AML-193 (cell line): ENCODE data around the gene NPIPA8.
"Not testable (repeated sequence)": the region's sequence is repeated elsewhere in the genome, so short reads cannot be mapped to it uniquely, and the experiment has no call there.

Experiments
- DNase-seq, 2 experiments: peaks; one replicate each; lab custom pipeline; 2025; lab: John Stamatoyannopoulos, UW

Gene NPIPA8

GRCh38 chr16:18336636-18337035, at the start of gene NPIPA8:
TSS of gene NPIPA8 (minus strand) at chr16:18336736. CDS start at chr16:18332662, 4,074 bp downstream.
- not testable (repeated sequence) for DNase-seq

DNA sequence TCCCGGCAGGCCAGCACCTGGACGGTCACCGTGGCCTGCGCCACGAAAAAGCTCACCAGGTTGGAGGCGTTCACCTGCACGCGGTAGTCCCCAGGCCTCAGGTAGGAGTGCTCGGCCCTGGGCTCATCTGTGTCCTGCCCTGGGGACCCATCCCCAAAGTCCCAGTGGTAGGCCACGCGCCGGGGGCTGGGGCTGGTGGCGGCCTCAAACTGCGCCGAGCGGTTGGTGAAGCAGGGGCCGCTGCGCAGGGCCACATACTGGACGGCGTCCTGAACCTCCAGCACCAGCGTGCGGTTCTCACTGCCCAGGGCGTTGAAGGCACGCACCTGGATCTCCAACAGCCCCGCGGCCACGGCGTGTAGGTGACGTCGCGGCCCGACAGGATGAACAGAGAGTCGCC, 48.7 kb upstream of the NPIPA8 start:
- not testable (repeated sequence) for DNase-seq

- not testable (repeated sequence) for DNase-seq
Measured at GRCh38 chr16:18384869-18385268, 48.3 kb upstream of the NPIPA8 start.

GRCh38 chr16:18384098-18384636, 47.6 kb upstream of the NPIPA8 start:
- not testable (repeated sequence) for DNase-seq

GRCh38 chr16:18382696-18383095, 46.2 kb upstream of the NPIPA8 start:
- not testable (repeated sequence) for DNase-seq

- not testable (repeated sequence) for DNase-seq
Measured at GRCh38 chr16:18347742-18348141, 11.2 kb upstream of the NPIPA8 start.

GRCh38 chr16:18346993-18347392, 10.5 kb upstream of the NPIPA8 start:
- not testable (repeated sequence) for DNase-seq

- DNase-seq, result not testable (repeated sequence)
Measured at GRCh38 chr16:18344634-18345033, 8.1 kb upstream of the NPIPA8 start.

GRCh38 chr16:18341986-18342385, 5.5 kb upstream of the NPIPA8 start:
- not testable (repeated sequence) for DNase-seq

DNA sequence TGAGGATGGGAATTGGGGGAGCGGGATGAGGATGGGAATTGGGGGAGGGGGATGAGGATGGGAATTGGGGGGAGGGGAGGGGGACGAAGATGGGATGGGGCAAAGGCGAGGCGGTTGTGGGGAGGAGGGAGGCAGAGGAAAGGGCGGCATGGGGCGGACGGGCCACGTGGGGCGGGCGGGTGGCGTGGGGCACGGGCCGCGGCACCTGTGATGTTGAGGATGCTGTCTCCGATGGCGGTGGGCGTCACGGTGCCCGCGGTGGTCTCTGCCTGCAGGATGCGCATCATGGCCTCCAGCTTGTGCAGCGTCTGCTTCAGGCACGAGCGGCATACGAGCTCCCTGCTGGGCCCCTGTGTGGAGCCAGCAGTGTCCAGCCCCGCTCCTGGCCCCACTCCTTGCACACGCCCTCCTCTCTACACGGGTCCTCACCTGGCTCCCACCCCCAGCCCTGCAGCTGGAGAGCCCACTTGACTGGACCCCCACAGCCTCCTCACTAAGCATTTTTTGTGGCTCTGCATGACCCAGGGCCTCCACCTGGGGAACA, 5.0 kb upstream of the NPIPA8 start:
- DNase-seq, result not testable (repeated sequence)

- DNase-seq, result not testable (repeated sequence)
Measured at GRCh38 chr16:18339210-18339609, 2.7 kb upstream of the NPIPA8 start.

DNA sequence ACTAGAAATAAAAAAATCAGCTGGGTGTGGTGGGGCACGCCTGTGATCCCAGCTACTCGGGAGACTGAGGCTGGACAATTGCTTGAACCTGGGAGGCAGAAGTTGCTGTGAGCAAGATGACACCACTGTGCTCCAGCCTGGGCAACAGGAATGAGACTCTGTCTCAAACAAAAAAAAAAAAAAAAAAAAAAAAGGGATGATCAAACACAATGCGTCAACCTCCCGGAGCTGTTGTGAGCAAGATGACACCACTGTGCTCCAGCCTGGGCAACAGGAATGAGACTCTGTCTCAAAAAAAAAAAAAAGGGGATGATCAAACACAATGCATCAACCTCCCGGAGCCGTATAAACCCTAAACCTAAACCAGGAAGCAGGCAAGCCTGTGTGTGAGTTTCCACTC, 24.7 kb downstream of the NPIPA8 start:
- DNase-seq, result not testable (repeated sequence)

DNA sequence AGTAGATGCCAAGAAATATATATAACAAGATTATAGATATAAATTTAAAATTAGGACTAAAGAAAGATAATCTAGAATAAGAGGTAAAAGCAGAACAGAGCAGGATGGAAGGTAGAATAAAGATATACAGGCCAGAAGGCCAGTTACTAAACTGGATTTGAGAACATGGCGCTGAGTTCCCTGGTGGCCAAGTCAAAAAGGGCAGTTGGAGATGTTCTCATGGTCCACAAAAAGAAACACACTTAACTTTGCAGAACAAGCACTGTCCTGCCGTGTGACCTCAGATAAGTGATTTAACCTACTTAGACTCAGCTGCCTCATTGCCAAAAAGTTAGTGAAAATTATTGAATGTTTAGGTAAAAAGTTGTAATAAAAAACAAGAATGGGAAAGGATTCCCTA, 27.4 kb downstream of the NPIPA8 start:
- not testable (repeated sequence) for DNase-seq

DNA sequence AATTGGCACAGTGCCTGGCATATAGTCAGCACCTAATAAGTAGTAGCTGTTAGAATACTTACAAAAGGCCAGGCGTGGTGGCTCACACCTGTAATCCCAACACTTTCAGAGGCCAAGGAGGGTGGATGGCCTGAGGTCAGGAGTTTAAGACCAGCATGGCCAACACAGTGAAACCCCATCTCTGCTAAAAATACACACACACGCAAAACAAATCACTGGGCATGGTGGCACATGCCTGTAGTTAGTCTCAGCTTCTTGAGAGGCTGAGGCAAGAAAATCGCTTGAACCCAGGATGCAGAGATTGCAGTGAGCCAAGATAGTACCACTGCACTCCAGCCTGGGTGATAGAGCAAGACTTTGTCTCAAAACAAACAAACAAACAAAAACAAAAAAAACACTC, 29.3 kb downstream of the NPIPA8 start:
- not testable (repeated sequence) for DNase-seq

DNA sequence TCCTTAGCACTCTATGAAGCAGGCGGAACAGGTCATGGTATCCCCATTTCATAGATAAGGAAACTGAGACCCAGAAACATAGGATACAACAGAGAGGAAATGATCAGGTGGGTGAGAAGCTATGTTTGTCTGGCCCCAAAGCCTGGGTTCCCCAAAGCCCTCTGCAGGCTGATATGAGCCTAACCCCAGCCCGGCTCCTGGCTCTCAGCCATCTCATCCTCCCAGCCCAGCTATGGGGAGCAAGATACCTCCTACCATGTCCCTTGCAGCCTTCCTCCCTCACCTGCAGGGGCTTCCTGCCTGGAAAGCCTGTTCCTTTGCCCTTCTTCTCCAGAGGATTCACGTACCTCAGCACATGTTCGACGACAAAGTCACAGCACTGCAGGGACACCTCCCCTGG, 30.5 kb downstream of the NPIPA8 start:
- not testable (repeated sequence) for DNase-seq

- DNase-seq, result not testable (repeated sequence)
Measured at GRCh38 chr16:18303059-18303706, 33.4 kb downstream of the NPIPA8 start.

DNA sequence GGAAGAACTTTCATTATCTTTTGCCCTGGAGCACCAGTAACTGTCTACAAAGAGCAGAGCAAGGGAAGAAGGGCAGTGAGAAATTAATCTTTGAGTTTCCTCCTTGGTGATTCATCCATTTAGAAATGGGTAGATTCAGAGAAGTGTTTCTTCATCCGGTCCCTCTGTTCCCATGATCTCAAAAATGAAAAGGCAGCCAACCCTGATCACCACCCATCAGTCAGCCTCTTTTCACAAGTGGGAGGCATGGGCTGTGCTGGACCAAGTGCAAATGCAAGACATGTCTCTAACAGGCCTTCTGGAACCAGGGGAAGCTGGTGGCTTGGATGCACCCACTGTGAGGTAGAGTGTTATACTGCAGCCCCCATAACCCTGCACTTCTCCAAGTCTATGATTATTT, 38.8 kb downstream of the NPIPA8 start:
- DNase-seq, result not testable (repeated sequence)

DNA sequence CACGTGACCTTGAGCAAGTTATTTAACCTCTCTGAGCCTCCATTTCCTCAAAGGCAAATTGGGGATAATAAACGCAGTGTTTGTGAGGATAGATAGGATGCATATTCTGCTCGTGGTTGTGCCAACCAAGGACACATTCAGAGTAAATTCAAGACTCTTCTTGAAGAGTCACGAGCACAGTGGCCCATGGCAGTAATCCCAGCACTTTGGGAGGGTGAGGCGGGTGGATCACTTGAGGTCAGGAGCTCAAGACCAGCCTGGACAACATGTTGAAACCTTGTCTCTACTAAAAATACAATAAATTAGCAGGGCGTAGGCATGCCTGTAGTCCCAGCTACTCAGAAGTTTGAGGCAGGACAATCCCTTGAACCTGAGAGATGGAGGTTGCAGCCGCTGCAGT, 39.6 kb downstream of the NPIPA8 start:
- DNase-seq, result not testable (repeated sequence)

GRCh38 chr16:18294371-18294770, 42.2 kb downstream of the NPIPA8 start:
- DNase-seq, result not testable (repeated sequence)

GRCh38 chr16:18293337-18293956, 43.1 kb downstream of the NPIPA8 start:
- not testable (repeated sequence) for DNase-seq

DNA sequence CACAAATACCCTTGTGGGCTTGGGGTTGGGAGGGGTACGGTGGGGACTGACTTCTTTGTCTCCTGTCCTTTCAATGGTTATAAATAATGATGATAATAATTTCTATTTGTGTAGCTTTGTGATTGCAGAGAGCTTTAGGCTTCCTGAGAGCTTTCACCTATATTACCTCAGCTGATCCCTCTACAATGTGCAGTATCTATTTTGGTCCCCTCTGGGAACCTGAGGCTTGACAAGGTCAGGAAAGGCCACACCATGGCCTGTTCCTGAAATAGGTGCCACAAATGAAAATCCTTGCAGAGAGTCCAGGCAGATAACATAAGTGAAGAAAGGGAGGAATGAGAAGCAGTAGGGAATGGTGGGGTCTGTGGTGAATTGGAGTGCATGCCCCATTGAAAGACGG, 45.6 kb downstream of the NPIPA8 start:
- not testable (repeated sequence) for DNase-seq

GRCh38 chr16:18286342-18286741, 50.2 kb downstream of the NPIPA8 start:
- DNase-seq, result not testable (repeated sequence)

- not testable (repeated sequence) for DNase-seq
Measured at GRCh38 chr16:18280319-18280718, 56.2 kb downstream of the NPIPA8 start.
